ENCODE data around the gene BLCAP. TPM values are rescaled to one million over a fixed set of nuclear protein-coding genes. Genes with fewer than 3 reads are reported as not detected.

Gene BLCAP
- total and polyA plus RNA-seq, 2 of the 4 experiments (the other 2 are of a cell fraction) = 17.7 to 67.3 TPM

DNA sequence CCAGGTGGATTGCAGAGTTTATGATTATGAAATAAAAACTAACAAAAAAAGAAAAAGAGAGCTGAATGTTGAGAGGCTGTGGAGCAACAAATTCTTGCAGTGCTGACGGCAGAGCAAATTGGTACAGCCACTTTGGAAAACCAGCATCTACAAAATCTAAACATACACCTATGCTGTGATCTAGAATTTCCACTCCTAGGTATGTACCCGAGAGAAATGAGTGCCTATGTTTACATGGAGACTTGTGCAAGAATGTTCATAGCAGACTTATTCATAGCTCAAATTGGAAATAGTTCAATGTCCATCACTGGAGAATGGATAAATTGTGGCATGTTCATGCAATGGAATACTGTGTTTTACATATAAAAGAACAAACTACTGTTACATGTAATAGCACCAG, 3.0 kb upstream of the BLCAP start:
- H4K91ac ChIP-seq (ENCODE audit: insufficient read depth, low read depth, low read length) = no peak overlapping the region
- peaks cover 3% of the 10 kb centered on the region for H3K9me1 ChIP-seq (ENCODE audit: insufficient read depth, low read length)
- ChIA-PET POLR2A (ENCODE audit: unreplicated experiment) (no interaction called here), CTCF (no interaction called here)
- peaks cover 2% of the 10 kb centered on the region; the same call in 1 of the 2 replicates for H3K4me1 ChIP-seq (ENCODE audit: control insufficient read depth, insufficient read depth, low read length)
- no CpG with 5 or more reads among the region's 2 CpGs for WGBS, 2 experiments (ENCODE audit: extremely low coverage in 2 of 2, insufficient read length in 1 of 2)
- H3K4ac ChIP-seq (ENCODE audit: low read depth, low read length) = no peak overlapping the region
- H2AK5ac ChIP-seq (ENCODE audit: low read depth, low read length) = no peak overlapping the region
- intact Hi-C loops (cut with micrococcal nuclease) = no loop called here
- no peak overlapping the region for H2BK120ac ChIP-seq (ENCODE audit: low read depth, low read length)
- ATAC-seq (ENCODE audit: low read depth) (no peak), DNase-seq (no peak)
- H4K5ac ChIP-seq (ENCODE audit: low read depth, low read length) = no peak overlapping the region
- no peaks in the 10 kb centered on the region for H3K9me3 ChIP-seq (ENCODE audit: control insufficient read depth, insufficient read depth, low read length)
- no peak overlapping the region for H3K9ac ChIP-seq (ENCODE audit: low read depth, low read length)
- no peak overlapping the region for H2AFZ ChIP-seq (replicated peaks; ENCODE audit: low read length, poor library complexity)
- peaks cover 3 to 29% of the 10 kb centered on the region in 2 experiments; a peak in 3 of 4 replicates for H3K79me1 ChIP-seq (ENCODE audit: low read depth in 1 of 2, low read length in 2 of 2)
- in situ Hi-C loops (cut with MboI; ENCODE audit: low sequenced_read_pairs) = loop anchor here (5.0 kb wide), 2 partner anchors 258 to 333 kb away; no protein-coding TSS in a partner anchor
- H3K4me3 ChIP-seq (ENCODE audit: insufficient read depth, low read depth, low read length) = no peak overlapping the region
- no peak overlapping the region for H3K4me2 ChIP-seq (ENCODE audit: low read depth, low read length)
- no peaks in the 10 kb centered on the region for H3K36me3 ChIP-seq (ENCODE audit: control insufficient read depth, insufficient read depth, low read length)
- dilution Hi-C loops (cut with HindIII; ENCODE audit: low sequenced_read_pairs, unreplicated experiment) = no loop called here
- TF ChIP-seq NFE2L2 (IDR thresholded peaks at IDR 0.05; ENCODE audit: low read depth, low read length) (no peak), SMC3 (IDR thresholded peaks at IDR 0.05; ENCODE audit: low read depth, low read length) (no peak), BHLHE40 (IDR thresholded peaks at IDR 0.05; ENCODE audit: low read depth, low read length) (no peak), CEBPB (IDR thresholded peaks at IDR 0.05; ENCODE audit: low read depth, low read length) (no peak), RFX5 (IDR thresholded peaks at IDR 0.05; ENCODE audit: low read depth, low read length) (no peak)
- TF ChIP-seq, protein P1, sequence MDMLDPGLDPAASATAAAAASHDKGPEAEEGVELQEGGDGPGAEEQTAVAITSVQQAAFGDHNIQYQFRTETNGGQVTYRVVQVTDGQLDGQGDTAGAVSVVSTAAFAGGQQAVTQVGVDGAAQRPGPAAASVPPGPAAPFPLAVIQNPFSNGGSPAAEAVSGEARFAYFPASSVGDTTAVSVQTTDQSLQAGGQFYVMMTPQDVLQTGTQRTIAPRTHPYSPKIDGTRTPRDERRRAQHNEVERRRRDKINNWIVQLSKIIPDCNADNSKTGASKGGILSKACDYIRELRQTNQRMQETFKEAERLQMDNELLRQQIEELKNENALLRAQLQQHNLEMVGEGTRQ (IDR thresholded peaks at IDR 0.05; ENCODE audit: low read depth, low read length) = no peak
- H2AK9ac ChIP-seq (replicated peaks; ENCODE audit: low read depth, low read length, poor library complexity) = no peak overlapping the region
- no peak overlapping the region for H2BK20ac ChIP-seq (ENCODE audit: low read depth, low read length)
- no peak overlapping the region for H3K18ac ChIP-seq (ENCODE audit: low read depth, low read length)
- no peak overlapping the region for H3K56ac ChIP-seq (ENCODE audit: extremely low read depth, insufficient read depth, low read length)
- H3K27ac ChIP-seq (ENCODE audit: insufficient read depth, low read length) = no peak overlapping the region
- H4K20me1 ChIP-seq (ENCODE audit: insufficient read depth, low read length) = peaks cover 12% of the 10 kb centered on the region
- no peak overlapping the region for H2BK5ac ChIP-seq (ENCODE audit: low read depth, low read length, poor library complexity, severe bottlenecking)
- H2BK15ac ChIP-seq (ENCODE audit: low read depth, low read length) = no peak overlapping the region
- H4K8ac ChIP-seq (ENCODE audit: low read depth in 2 of 2, low read length in 2 of 2) = no peak overlapping the region
- H3K27me3 ChIP-seq (ENCODE audit: control insufficient read depth, insufficient read depth, low read length) = peaks cover 3% of the 10 kb centered on the region; the same call in 1 of the 2 replicates
- H3K14ac ChIP-seq (replicated peaks; ENCODE audit: low read depth, low read length) = no peak overlapping the region
- no peak overlapping the region for H3K23ac ChIP-seq (ENCODE audit: low read depth, low read length)
- BruUV-seq (replicated peaks) = no TSS peak
